Measurements from ENCODE around the gene PRRG1. TPM values are rescaled to one million over a fixed set of nuclear protein-coding genes. Genes with fewer than 3 reads are reported as not detected.
A peak's percentile ranks its signal among the peaks of the same experiment; 100 is the strongest.
"Not testable (repeated sequence)": the region's sequence is repeated elsewhere in the genome, so short reads cannot be mapped to it uniquely, and the experiment has no call there.

The PRRG1 gene
- total RNA-seq, 1 experiment from 2014 or later: 34.4 TPM

DNA sequence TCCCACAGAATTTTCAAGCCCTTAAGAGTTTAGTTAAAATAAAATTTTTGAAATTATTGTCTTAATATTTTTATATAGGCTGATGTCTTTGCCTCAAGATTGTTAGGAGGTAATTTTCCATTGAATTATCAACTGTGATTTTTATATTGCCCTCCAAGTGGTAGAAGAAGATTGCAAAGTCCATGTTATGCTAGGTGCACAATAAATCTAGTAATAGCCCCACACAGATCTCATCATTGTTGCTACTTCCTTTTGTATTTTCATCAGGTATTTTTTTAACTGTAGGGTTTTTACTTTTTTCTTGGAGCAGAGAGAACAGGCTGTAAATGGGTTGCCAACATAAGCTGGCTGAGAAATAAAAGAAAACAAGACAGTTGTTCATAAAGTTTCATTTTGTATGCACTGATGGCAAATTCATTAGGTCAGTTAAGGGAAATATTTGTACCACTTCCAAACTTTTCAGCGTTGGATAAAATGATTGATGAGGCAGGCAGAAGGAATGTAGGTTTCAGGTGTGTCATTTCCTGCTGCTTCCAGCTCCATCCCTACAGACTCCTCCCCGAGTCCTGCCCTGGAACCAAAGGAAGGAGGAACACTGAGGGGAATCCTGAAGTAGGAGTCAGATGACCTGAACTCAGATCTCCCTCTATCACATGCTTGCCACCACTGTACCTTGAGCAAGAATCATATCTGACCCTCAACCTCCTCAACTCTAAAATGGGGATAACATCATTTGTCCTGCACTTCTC, 105.5 kb downstream of the PRRG1 start:
- H3K27me3 ChIP-seq (ENCODE audit: insufficient read depth, low read depth): no peaks in the 10 kb centered on the region
- TF ChIP-seq, protein P1, sequence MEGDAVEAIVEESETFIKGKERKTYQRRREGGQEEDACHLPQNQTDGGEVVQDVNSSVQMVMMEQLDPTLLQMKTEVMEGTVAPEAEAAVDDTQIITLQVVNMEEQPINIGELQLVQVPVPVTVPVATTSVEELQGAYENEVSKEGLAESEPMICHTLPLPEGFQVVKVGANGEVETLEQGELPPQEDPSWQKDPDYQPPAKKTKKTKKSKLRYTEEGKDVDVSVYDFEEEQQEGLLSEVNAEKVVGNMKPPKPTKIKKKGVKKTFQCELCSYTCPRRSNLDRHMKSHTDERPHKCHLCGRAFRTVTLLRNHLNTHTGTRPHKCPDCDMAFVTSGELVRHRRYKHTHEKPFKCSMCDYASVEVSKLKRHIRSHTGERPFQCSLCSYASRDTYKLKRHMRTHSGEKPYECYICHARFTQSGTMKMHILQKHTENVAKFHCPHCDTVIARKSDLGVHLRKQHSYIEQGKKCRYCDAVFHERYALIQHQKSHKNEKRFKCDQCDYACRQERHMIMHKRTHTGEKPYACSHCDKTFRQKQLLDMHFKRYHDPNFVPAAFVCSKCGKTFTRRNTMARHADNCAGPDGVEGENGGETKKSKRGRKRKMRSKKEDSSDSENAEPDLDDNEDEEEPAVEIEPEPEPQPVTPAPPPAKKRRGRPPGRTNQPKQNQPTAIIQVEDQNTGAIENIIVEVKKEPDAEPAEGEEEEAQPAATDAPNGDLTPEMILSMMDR (conservative IDR thresholded peaks at IDR 0.05): no peak
- no peak for TF ChIP-seq EZH2 (IDR thresholded peaks at IDR 0.05; ENCODE audit: low read depth)
- POLR2A ChIA-PET (ENCODE audit: unreplicated experiment): no interaction called here
- H2AFZ ChIP-seq: no peak overlapping the region
- peaks cover 24% of the 10 kb centered on the region for H3K4me1 ChIP-seq (replicated peaks; ENCODE audit: insufficient read depth)
- peaks cover 13% of the 10 kb centered on the region for H3K36me3 ChIP-seq (ENCODE audit: low read depth)
- H3K27ac ChIP-seq: peak overlapping the region; percentile 52
- no peaks in the 10 kb centered on the region; the same call in 1 of the 2 replicates for H3K9me3 ChIP-seq (ENCODE audit: insufficient read depth, low read depth)
- BruUV-seq (replicated peaks): no TSS peak
- H3K4me3 ChIP-seq: no peak overlapping the region
- no peaks in the 10 kb centered on the region for H4K20me1 ChIP-seq (ENCODE audit: insufficient read depth)
- intact Hi-C loops (cut with micrococcal nuclease; ENCODE audit: unreplicated experiment): loop anchor here (2.0 kb wide), 2 partner anchors 106 to 140 kb away; partner anchors contain the start of gene PRRG1
- H3K4me2 ChIP-seq: peak overlapping the region; percentile 53
- CTCF ChIA-PET: no interaction called here
- no peaks in the 10 kb centered on the region for H3K9me2 ChIP-seq (ENCODE audit: insufficient read depth)
- peak; percentile 57 to 74 for DNase-seq
- H3F3A ChIP-seq (ENCODE audit: insufficient read depth, low read depth): peaks cover 14% of the 10 kb centered on the region
- H3K79me2 ChIP-seq (ENCODE audit: low read depth): no peaks in the 10 kb centered on the region

DNA sequence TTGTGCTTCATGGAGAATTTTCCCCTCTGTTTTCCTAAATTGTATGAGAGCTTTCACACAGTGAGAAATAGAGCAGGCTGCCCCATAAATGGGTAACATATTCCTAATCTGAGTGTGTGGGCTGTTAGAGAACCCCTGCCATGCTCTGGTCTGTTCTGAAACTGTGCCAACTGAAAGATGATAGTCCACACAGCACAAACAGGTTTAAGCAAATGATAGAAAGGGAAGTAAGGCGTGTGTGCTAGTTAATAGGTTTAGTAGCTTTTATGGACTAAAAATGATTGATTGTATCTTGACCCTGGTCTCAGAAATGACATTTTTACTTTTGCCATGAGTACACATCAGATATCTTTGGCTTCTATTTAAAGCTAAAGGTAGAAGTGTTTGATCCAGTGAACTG, 106.2 kb downstream of the PRRG1 start:
- Histone ChIP-seq H3F3A (ENCODE audit: insufficient read depth, low read depth) (peaks cover 14% of the 10 kb centered on the region), H3K36me3 (ENCODE audit: low read depth) (peaks cover 13% of the 10 kb centered on the region), H3K79me2 (ENCODE audit: low read depth) (no peaks in the 10 kb centered on the region), H3K4me3 (no peak overlapping the region), H3K27ac (peak overlapping the region; percentile 52; the same call in 1 of the 2 replicates), H3K27me3 (ENCODE audit: insufficient read depth, low read depth) (no peaks in the 10 kb centered on the region), H3K4me2 (peak overlapping the region; percentile 53), H3K4me1 (replicated peaks; ENCODE audit: insufficient read depth) (peaks cover 24% of the 10 kb centered on the region), H3K9me2 (ENCODE audit: insufficient read depth) (no peaks in the 10 kb centered on the region), H4K20me1 (ENCODE audit: insufficient read depth) (no peaks in the 10 kb centered on the region), H3K9me3 (ENCODE audit: insufficient read depth, low read depth) (no peaks in the 10 kb centered on the region; the same call in 1 of the 2 replicates), H2AFZ (no peak overlapping the region)
- BruUV-seq (replicated peaks): TSS peak; percentile 83
- ChIA-PET POLR2A (ENCODE audit: unreplicated experiment) (no interaction called here), CTCF (no interaction called here)
- intact Hi-C loops (cut with micrococcal nuclease; ENCODE audit: unreplicated experiment): loop anchor here (2.0 kb wide), 2 partner anchors 107 to 141 kb away; partner anchors contain the start of gene PRRG1
- DNase-seq: no peak
- TF ChIP-seq, protein P1 (conservative IDR thresholded peaks at IDR 0.05): no peak
- no peak for TF ChIP-seq EZH2 (IDR thresholded peaks at IDR 0.05; ENCODE audit: low read depth)

DNA sequence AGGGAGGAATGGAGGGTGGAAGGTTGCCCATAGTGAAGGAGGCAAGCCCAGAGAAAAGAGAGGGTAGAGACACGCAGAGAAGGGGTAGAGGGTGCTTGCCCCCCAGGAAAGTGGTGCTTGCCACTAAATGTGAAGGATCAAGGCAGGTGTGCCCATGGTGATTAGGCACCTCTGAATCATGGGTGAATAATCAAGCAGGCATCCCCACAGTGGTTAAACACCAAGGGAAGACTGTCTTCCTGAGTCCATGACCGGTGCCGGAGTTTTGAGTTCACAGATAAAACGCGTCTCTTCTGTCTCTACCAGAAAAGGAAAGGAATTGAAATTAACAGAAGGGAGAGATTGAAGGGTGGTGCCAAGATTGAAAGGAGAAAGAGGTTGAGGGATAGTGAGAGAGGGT, 111.1 kb downstream of the PRRG1 start:
- CTCF ChIA-PET; H3K79me2 ChIP-seq (ENCODE audit: low read depth); H3K27ac ChIP-seq: not testable (repeated sequence)

More for the DNA sequence above, 111.1 kb downstream of the PRRG1 start:
- intact Hi-C loops (cut with micrococcal nuclease; ENCODE audit: unreplicated experiment); H3F3A ChIP-seq (ENCODE audit: insufficient read depth, low read depth); H3K9me2 ChIP-seq (ENCODE audit: insufficient read depth); H2AFZ ChIP-seq; H3K4me1 ChIP-seq (replicated peaks; ENCODE audit: insufficient read depth); H3K4me2 ChIP-seq; BruUV-seq (replicated peaks); H3K4me3 ChIP-seq; POLR2A ChIA-PET (ENCODE audit: unreplicated experiment); H3K27me3 ChIP-seq (ENCODE audit: insufficient read depth, low read depth); H3K9me3 ChIP-seq (ENCODE audit: insufficient read depth, low read depth); H4K20me1 ChIP-seq (ENCODE audit: insufficient read depth); H3K36me3 ChIP-seq (ENCODE audit: low read depth): not testable (repeated sequence)
- peak in 1 of 2 experiments; percentile 25 for DNase-seq
